Measurements from ENCODE around the gene PAX8. TPM values are rescaled to one million over a fixed set of nuclear protein-coding genes. Genes with fewer than 3 reads are reported as not detected.

Gene PAX8
- total RNA-seq, 8 experiments from 2014 or later = 0.27 to 10.1 (median 3.5) TPM

GRCh38 chr2:113211226-113212105 is 67.3 kb downstream of the PAX8 start:
- H3K4me1 ChIP-seq (replicated peaks in 1 of 2) = peaks cover 25 to 28% of the 10 kb centered on the region in 2 donors
- in situ Hi-C loops (cut with MboI; ENCODE audit: low pct_unique_long_range_greater_than_20kb in 2 of 9, low sequenced_read_pairs in 9 of 9, unreplicated experiment in 9 of 9) = loop anchor here in 1 of 9 experiments (25.0 kb wide), 1 partner anchor 151 kb away; no protein-coding TSS in a partner anchor
- no peak overlapping the region for H3K4me3 ChIP-seq
- ATAC-seq (replicated peaks in 6 of 8) = peak in 3 of 8 experiments; percentile 65 to 84 (median 72)
- WGBS, 10 experiments = 30 to 92% (median 83%) methylated on average over 1 to 9 of the region's 13 CpGs
- H3K27ac ChIP-seq = no peak overlapping the region

GRCh38 chr2:113209646-113210171 is 69.0 kb downstream of the PAX8 start:
- peak in 1 of 8 experiments; percentile 1 for ATAC-seq (replicated peaks in 6 of 8)
- in situ Hi-C loops (cut with MboI; ENCODE audit: low pct_unique_long_range_greater_than_20kb in 2 of 9, low sequenced_read_pairs in 9 of 9, unreplicated experiment in 9 of 9) = loop anchor here in 1 of 9 experiments (25.0 kb wide), 1 partner anchor 153 kb away; no protein-coding TSS in a partner anchor
- WGBS, 10 experiments = 88 to 100% methylated on average over 1 to 4 of the region's 15 CpGs; no CpG with 5 or more reads in 8 of the 10 experiments

GRCh38 chr2:113209011-113209645 is 69.6 kb downstream of the PAX8 start:
- H3K4me3 ChIP-seq = no peak overlapping the region
- WGBS, 10 experiments = 47 to 95% (median 86%) methylated on average over 3 to 7 of the region's 8 CpGs; no CpG with 5 or more reads in 2 of the 10 experiments
- in situ Hi-C loops (cut with MboI; ENCODE audit: low pct_unique_long_range_greater_than_20kb in 2 of 9, low sequenced_read_pairs in 9 of 9, unreplicated experiment in 9 of 9) = loop anchor here in 1 of 9 experiments (25.0 kb wide), 1 partner anchor 153 kb away; no protein-coding TSS in a partner anchor
- ATAC-seq (replicated peaks in 6 of 8) = peak in 1 of 8 experiments; percentile 78
- no peak overlapping the region for H3K27ac ChIP-seq
- peaks cover 23 to 25% of the 10 kb centered on the region in 2 donors for H3K4me1 ChIP-seq (replicated peaks in 1 of 2)

More at GRCh38 chr2:113209646-113210171, 69.0 kb downstream of the PAX8 start:
- no peak overlapping the region for H3K27ac ChIP-seq
- no peak overlapping the region for H3K4me3 ChIP-seq
- H3K4me1 ChIP-seq (replicated peaks in 1 of 2) = peaks cover 25 to 28% of the 10 kb centered on the region in 2 donors

- in situ Hi-C loops (cut with MboI; ENCODE audit: low pct_unique_long_range_greater_than_20kb in 2 of 9, low sequenced_read_pairs in 9 of 9, unreplicated experiment in 9 of 9) = loop anchor here in 1 of 9 experiments (25.0 kb wide), 1 partner anchor 154 kb away; no protein-coding TSS in a partner anchor
- 83 to 100% (median 88%) methylated on average over 1 to 4 of the region's 5 CpGs; no CpG with 5 or more reads in 3 of the 10 experiments for WGBS, 10 experiments
- peaks cover 18% of the 10 kb centered on the region in 2 donors for H3K4me1 ChIP-seq (replicated peaks in 1 of 2)
- no peak overlapping the region for H3K27ac ChIP-seq
- ATAC-seq (replicated peaks in 6 of 8) = no peak
- H3K4me3 ChIP-seq = no peak overlapping the region
Measured at GRCh38 chr2:113208396-113208795, 70.3 kb downstream of the PAX8 start.

- no peak for ATAC-seq (replicated peaks in 6 of 8)
- in situ Hi-C loops (cut with MboI; ENCODE audit: low pct_unique_long_range_greater_than_20kb in 2 of 9, low sequenced_read_pairs in 9 of 9, unreplicated experiment in 9 of 9) = loop anchor here in 1 of 9 experiments (25.0 kb wide), 1 partner anchor 155 kb away; no protein-coding TSS in a partner anchor
- no peak overlapping the region for H3K4me3 ChIP-seq
- no peak overlapping the region for H3K27ac ChIP-seq
- 50 to 100% (median 92%) methylated on average over 1 to 2 of the region's 2 CpGs; no CpG with 5 or more reads in 4 of the 10 experiments for WGBS, 10 experiments
- peaks cover 6 to 14% of the 10 kb centered on the region in 2 donors for H3K4me1 ChIP-seq (replicated peaks in 1 of 2)
Measured at GRCh38 chr2:113207021-113207420, 71.7 kb downstream of the PAX8 start.

GRCh38 chr2:113206251-113206650 is 72.5 kb downstream of the PAX8 start:
- no peak for ATAC-seq (replicated peaks in 6 of 8)
- in situ Hi-C loops (cut with MboI; ENCODE audit: low pct_unique_long_range_greater_than_20kb in 2 of 9, low sequenced_read_pairs in 9 of 9, unreplicated experiment in 9 of 9) = loop anchor here in 1 of 9 experiments (25.0 kb wide), 1 partner anchor 156 kb away; no protein-coding TSS in a partner anchor
- peaks cover 0 to 7% of the 10 kb centered on the region in 2 donors for H3K4me1 ChIP-seq (replicated peaks in 1 of 2)
- no peak overlapping the region for H3K27ac ChIP-seq
- H3K4me3 ChIP-seq = no peak overlapping the region
- 56 to 100% (median 80%) methylated on average over 1 to 6 of the region's 6 CpGs; no CpG with 5 or more reads in 5 of the 10 experiments for WGBS, 10 experiments

- WGBS, 10 experiments = 0 to 80% (median 19%) methylated on average over 1 to 3 of the region's 5 CpGs; no CpG with 5 or more reads in 3 of the 10 experiments
- Histone ChIP-seq H3K27ac (no peak overlapping the region), H3K4me1 (replicated peaks in 1 of 2) (peaks cover 0 to 7% of the 10 kb centered on the region in 2 donors), H3K4me3 (no peak overlapping the region)
- ATAC-seq (replicated peaks in 6 of 8) = peak; percentile 22 to 75 (median 64)
- in situ Hi-C loops (cut with MboI; ENCODE audit: low pct_unique_long_range_greater_than_20kb in 2 of 9, low sequenced_read_pairs in 9 of 9, unreplicated experiment in 9 of 9) = loop anchor here in 1 of 9 experiments (25.0 kb wide), 1 partner anchor 158 kb away; no protein-coding TSS in a partner anchor
Measured at GRCh38 chr2:113203901-113204519, 74.7 kb downstream of the PAX8 start.

- H3K4me1 ChIP-seq (replicated peaks in 1 of 2) = peaks cover 0 to 10% of the 10 kb centered on the region in 2 donors
- no peak overlapping the region for H3K27ac ChIP-seq
- ATAC-seq (replicated peaks in 6 of 8) = no peak
- in situ Hi-C loops (cut with MboI; ENCODE audit: low pct_unique_long_range_greater_than_20kb in 2 of 9, low sequenced_read_pairs in 9 of 9, unreplicated experiment in 9 of 9) = loop anchor here in 1 of 9 experiments (25.0 kb wide), 1 partner anchor 159 kb away; no protein-coding TSS in a partner anchor
- H3K4me3 ChIP-seq = no peak overlapping the region
Measured at GRCh38 chr2:113203217-113203530, 75.5 kb downstream of the PAX8 start.

- WGBS, 10 experiments = 53 to 100% (median 83%) methylated on average over 1 to 6 of the region's 13 CpGs; no CpG with 5 or more reads in 4 of the 10 experiments
- Histone ChIP-seq H3K4me1 (replicated peaks in 1 of 2) (peaks cover 0 to 10% of the 10 kb centered on the region in 2 donors), H3K27ac (no peak overlapping the region), H3K4me3 (no peak overlapping the region)
- in situ Hi-C loops (cut with MboI; ENCODE audit: low pct_unique_long_range_greater_than_20kb in 2 of 9, low sequenced_read_pairs in 9 of 9, unreplicated experiment in 9 of 9) = loop anchor here in 1 of 9 experiments (25.0 kb wide), 1 partner anchor 160 kb away; no protein-coding TSS in a partner anchor
- ATAC-seq (replicated peaks in 6 of 8) = peak in 4 of 8 experiments; percentile 15 to 48 (median 31)
Measured at GRCh38 chr2:113202305-113203216, 76.2 kb downstream of the PAX8 start.

- 72 to 100% (median 80%) methylated on average over 1 to 2 of the region's 8 CpGs; no CpG with 5 or more reads in 7 of the 10 experiments for WGBS, 10 experiments
- Histone ChIP-seq H3K27ac (no peak overlapping the region), H3K4me1 (replicated peaks in 1 of 2) (peaks cover 0 to 10% of the 10 kb centered on the region in 2 donors), H3K4me3 (no peak overlapping the region)
- in situ Hi-C loops (cut with MboI; ENCODE audit: low pct_unique_long_range_greater_than_20kb in 2 of 9, low sequenced_read_pairs in 9 of 9, unreplicated experiment in 9 of 9) = loop anchor here in 1 of 9 experiments (25.0 kb wide), 1 partner anchor 161 kb away; no protein-coding TSS in a partner anchor
- no peak for ATAC-seq (replicated peaks in 6 of 8)
Measured at GRCh38 chr2:113201496-113202304, 77.0 kb downstream of the PAX8 start.
